Measurements from ENCODE around the gene POLR2E.

POLR2E gene

DNA sequence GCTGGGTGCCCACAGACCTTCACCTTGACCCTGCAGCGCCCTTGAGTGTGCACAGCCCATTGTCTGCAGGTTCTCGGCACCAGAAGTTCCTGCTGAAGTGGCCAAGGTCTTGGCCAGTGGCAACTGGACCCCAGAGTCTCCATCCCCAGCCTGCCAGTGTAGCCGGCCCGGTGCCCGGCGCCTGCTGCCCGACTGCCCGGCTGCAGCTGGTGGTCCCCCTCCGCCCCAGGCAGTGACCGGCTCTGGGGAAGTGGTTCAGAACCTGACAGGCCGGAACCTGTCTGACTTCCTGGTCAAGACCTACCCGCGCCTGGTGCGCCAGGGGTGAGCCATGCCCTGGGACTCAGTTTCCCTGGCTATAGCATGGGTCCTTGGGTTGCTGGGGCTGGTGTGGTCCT is 40.1 kb downstream of the POLR2E start:
- Mint-ChIP-seq H3K27ac (no peak overlapping the region), H3K4me1 (peaks cover 17% of the 10 kb centered on the region), H3K9me3 (no peaks in the 10 kb centered on the region), H3K27me3 (ENCODE audit: low read depth, poor library complexity) (peaks cover 3% of the 10 kb centered on the region), H3K36me3 (ENCODE audit: low read depth) (no peaks in the 10 kb centered on the region), H3K4me3 (no peak overlapping the region)
- no peak for DNase-seq
- TF ChIP-seq, protein P1, sequence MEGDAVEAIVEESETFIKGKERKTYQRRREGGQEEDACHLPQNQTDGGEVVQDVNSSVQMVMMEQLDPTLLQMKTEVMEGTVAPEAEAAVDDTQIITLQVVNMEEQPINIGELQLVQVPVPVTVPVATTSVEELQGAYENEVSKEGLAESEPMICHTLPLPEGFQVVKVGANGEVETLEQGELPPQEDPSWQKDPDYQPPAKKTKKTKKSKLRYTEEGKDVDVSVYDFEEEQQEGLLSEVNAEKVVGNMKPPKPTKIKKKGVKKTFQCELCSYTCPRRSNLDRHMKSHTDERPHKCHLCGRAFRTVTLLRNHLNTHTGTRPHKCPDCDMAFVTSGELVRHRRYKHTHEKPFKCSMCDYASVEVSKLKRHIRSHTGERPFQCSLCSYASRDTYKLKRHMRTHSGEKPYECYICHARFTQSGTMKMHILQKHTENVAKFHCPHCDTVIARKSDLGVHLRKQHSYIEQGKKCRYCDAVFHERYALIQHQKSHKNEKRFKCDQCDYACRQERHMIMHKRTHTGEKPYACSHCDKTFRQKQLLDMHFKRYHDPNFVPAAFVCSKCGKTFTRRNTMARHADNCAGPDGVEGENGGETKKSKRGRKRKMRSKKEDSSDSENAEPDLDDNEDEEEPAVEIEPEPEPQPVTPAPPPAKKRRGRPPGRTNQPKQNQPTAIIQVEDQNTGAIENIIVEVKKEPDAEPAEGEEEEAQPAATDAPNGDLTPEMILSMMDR (IDR thresholded peaks at IDR 0.05), result no peak

DNA sequence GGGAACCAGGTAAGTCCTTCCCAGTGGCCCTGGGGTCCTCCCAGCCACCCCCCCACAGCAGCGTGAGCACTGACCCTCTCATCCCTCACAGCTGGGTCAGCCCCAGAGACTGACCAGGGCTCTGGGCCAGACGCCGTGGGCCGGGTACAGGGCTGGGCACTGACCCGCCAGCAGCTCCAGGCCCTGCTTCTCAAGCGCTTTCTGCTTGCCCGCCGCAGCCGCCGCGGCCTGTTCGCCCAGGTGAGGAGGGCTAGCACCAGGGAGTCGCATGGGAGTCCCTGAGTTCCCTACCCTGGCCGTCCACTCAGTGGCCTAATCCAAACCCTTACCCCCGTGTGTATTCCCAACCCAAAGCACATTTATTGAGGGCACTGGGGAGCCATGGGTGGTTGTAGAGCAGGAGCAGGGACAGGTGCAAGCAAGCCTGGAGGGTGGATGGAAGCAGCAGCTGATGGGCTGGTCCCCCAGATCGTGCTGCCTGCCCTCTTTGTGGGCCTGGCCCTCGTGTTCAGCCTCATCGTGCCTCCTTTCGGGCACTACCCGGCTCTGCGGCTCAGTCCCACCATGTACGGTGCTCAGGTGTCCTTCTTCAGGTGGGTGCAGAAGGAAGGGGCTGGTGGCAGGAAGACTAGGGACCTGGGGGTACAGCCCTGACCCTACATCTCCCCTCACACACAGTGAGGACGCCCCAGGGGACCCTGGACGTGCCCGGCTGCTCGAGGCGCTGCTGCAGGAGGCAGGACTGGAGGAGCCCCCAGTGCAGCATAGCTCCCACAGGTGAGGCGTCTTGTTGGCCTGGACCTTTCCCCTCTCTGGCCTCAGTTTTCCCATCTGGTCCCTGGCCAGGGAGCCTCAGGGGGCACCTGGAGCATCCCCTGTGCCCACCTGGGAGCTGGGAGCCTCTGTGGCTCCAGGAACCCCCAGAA is 40.8 kb downstream of the POLR2E start:
- DNase-seq, result no peak
- Mint-ChIP-seq H3K36me3 (ENCODE audit: low read depth) (no peaks in the 10 kb centered on the region), H3K4me3 (no peak overlapping the region), H3K9me3 (no peaks in the 10 kb centered on the region), H3K27ac (no peak overlapping the region), H3K27me3 (ENCODE audit: low read depth, poor library complexity) (peaks cover 3% of the 10 kb centered on the region), H3K4me1 (peaks cover 17% of the 10 kb centered on the region)
- TF ChIP-seq, protein P1 (IDR thresholded peaks at IDR 0.05), result no peak

GRCh38 chr19:1053176-1054101 is 41.7 kb downstream of the POLR2E start:
- TF ChIP-seq, protein P1 (IDR thresholded peaks at IDR 0.05), result no peak

GRCh38 chr19:1052349-1052975 is 42.7 kb downstream of the POLR2E start:
- no peak overlapping the region for H3K27ac Mint-ChIP-seq
- no peak overlapping the region for H3K4me3 Mint-ChIP-seq
- peaks cover 17% of the 10 kb centered on the region for H3K4me1 Mint-ChIP-seq
- peaks cover 3% of the 10 kb centered on the region for H3K27me3 Mint-ChIP-seq (ENCODE audit: low read depth, poor library complexity)
- no peaks in the 10 kb centered on the region for H3K9me3 Mint-ChIP-seq
- no peak for DNase-seq
- TF ChIP-seq, protein P1 (IDR thresholded peaks at IDR 0.05), result no peak
- no peaks in the 10 kb centered on the region for H3K36me3 Mint-ChIP-seq (ENCODE audit: low read depth)

More at GRCh38 chr19:1053176-1054101, 41.7 kb downstream of the POLR2E start:
- Mint-ChIP-seq H3K27me3 (ENCODE audit: low read depth, poor library complexity) (peaks cover 3% of the 10 kb centered on the region), H3K4me3 (no peak overlapping the region), H3K9me3 (no peaks in the 10 kb centered on the region), H3K27ac (no peak overlapping the region), H3K36me3 (ENCODE audit: low read depth) (no peaks in the 10 kb centered on the region), H3K4me1 (peaks cover 17% of the 10 kb centered on the region)
- no peak for DNase-seq

DNA sequence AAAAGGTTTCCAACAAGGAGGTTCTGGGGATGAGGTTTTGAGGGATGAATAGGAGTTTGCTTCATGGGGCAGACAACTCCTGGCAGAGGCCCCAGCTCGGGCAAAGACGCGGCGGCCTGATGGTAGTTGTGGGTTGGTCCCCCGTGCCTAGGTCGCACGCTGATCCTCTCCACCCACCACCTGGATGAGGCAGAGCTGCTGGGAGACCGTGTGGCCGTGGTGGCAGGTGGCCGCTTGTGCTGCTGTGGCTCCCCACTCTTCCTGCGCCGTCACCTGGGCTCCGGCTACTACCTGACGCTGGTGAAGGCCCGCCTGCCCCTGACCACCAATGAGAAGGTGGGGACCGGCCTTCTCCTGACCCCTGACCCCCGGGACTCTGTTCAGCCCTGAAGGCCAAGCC is 43.4 kb downstream of the POLR2E start:
- no peaks in the 10 kb centered on the region for H3K9me3 Mint-ChIP-seq
- peak overlapping the region; percentile 98 for H3K27ac Mint-ChIP-seq
- no peaks in the 10 kb centered on the region for H3K36me3 Mint-ChIP-seq (ENCODE audit: low read depth)
- TF ChIP-seq, protein P1 (IDR thresholded peaks at IDR 0.05), result no peak
- H3K4me1 Mint-ChIP-seq, result peaks cover 16% of the 10 kb centered on the region
- no peak overlapping the region for H3K4me3 Mint-ChIP-seq
- no peak for DNase-seq
- H3K27me3 Mint-ChIP-seq (ENCODE audit: low read depth, poor library complexity), result peaks cover 3% of the 10 kb centered on the region

All from nephron progenitor cell (in vitro differentiated cells).